SK-N-MC (cell line): ENCODE data around the gene ATP6V1G1.

Source experiments
- EZH2 ChIP-seq: fragments of 200-600 bp; sonication (generic); IDR thresholded peaks from one replicate; pipeline ENCODE4 v1.6.1; 2017; ENCODE audit warnings: antibody characterized with exemption
- FOXP2 ChIP-seq: optimal IDR thresholded peaks from 2 replicates; pipeline ENCODE3; 2011; ENCODE audit warnings: mild to moderate bottlenecking, moderate library complexity; ENCODE audit not compliant: insufficient read depth; ENCODE audit errors: extremely low read length, control extremely low read depth
- POLR2AphosphoS5 ChIP-seq: IDR thresholded peaks from 2 replicates; pipeline ENCODE4 v1.6.1; 2012; ENCODE audit warnings: mild to moderate bottlenecking, low read depth, low read length, borderline replicate concordance

- no peak for TF ChIP-seq POLR2AphosphoS5
- no peak for TF ChIP-seq EZH2
- TF ChIP-seq FOXP2, result no peak
Observed at GRCh38 chr9:114619191-114619761, 31.7 kb downstream of the ATP6V1G1 start.
